Activated CD4-positive, alpha-beta T cell treated with anti-CD3 and anti-CD28 coated beads, Interleukin-2, Interleukin-6, amounts not matched to agents 100 ng/mL and 50 ng/mL, durations not matched to agents 16 hours and 8 hours (primary cell): ENCODE results near the gene HDAC4.

Experiments used
- DNase-seq: peaks from one replicate; pipeline ENCODE4 v3.0.0-alpha.2; 2020

Gene HDAC4

DNA sequence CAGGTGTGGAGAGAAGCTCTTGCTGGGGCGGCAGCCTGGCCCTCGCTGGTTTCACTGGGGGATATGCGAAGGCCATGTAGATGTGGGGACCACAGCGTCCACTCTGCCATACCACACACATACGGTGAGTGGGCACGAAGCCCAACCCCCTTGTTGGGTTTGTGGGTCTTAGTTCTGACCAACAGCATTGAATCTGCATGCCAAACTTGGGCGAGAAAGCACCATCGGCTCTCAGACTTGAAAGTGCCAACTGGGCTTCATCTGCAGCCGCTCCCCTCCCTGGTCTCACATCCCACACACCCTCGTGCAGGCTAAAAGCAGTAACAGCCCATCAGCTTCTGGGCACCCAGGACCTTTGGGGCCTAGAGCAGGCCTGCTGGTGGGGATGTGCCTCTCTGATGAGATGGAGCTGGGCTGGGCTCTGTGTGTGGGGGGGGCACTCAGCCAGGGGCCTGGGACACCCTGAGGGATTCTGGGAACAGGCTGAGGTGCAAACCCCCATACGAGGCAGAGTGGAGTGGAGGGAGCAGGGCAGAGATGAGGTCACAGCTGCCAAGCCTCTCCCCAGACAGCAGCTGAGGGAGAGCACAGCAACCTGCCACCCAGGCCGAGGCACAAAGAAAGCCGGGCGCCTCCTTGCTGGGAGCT, 288.6 kb downstream of the HDAC4 start:
- no peak for DNase-seq

DNA sequence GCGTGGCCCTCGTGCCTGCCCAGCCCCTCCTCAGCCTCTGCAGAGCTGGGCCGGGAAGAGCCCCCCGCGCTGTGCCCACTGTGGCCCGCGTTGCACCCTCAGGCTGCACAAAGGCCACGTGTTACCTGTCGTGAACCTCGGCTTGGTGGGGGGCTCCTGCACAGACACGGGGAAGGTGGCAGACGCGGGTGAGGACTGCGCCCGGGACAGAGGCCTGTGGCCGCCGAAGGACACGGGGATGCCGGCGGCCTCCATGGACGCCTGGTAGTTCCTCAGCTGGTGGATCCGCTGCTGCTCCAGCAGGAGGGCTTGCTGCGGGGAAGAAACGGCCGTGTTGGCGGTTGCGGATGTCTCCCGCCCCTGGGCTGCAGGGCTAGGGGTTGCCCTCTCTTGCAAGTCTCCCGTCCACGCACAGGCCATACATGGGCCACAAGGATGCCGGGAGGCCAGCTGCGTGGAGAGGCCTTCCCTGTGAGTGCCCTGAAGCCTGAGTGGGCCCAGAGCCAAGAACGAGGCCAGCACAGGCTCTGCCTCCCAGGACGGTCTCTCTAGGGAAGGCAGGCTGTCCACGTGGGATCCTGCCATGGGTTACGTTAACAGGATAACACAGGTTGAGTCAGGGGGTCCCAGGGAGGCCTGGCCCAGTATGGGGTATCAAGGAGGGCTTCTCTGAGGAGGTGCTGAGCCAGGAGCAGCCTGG, 289.3 kb downstream of the HDAC4 start:
- no peak for DNase-seq

DNA sequence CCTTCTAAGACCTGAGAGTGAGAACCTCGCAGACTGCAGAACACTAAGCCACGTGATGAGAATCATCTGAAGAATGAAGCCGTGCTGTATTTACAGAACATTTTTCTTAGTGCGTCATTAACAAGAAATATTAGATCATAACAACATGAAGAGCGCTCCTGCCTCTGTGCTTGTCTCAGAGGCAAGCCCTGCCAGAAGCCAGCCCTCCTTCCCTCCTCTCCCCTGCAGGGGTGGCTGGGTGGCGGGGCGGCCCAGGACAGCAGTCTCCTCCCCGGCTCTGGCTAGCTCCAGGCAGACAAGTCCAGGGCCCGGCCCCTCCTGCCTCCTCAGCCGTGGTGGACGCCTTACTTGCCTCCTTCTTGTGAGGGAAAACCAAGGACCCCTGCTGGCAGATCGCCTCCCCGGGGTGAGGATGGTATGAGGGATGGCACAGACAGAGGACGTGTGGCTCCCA, 290.2 kb downstream of the HDAC4 start:
- no peak for DNase-seq

DNA sequence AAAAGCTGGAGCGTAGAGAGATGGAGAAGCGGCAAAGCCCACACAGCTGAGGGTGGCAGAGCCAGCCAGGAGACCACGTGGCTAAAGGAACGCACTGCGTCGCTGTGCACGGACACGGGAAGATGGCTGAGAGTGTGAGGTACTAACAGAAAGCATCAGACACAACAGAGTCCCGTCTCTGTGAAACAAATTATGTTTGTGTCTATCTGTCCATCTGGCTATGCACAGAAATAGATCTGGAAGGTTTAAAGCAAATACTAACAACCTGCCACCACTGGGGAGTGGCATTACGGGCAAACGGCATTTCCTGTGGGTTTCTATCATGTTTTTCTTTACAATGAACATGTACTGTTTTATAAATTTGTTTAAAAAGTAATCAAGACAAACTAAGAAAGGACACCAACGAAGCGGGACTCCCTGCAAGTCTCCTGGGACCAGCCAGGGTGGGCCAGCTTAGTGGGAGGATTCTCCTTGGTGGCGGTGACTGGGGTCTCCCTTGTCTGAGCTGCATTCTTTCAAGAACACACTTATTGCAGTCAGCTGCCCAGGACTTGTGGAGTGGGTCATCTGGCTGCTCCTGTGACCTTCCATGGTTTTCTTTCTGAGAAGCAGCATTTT, 290.8 kb downstream of the HDAC4 start:
- no peak for DNase-seq

DNA sequence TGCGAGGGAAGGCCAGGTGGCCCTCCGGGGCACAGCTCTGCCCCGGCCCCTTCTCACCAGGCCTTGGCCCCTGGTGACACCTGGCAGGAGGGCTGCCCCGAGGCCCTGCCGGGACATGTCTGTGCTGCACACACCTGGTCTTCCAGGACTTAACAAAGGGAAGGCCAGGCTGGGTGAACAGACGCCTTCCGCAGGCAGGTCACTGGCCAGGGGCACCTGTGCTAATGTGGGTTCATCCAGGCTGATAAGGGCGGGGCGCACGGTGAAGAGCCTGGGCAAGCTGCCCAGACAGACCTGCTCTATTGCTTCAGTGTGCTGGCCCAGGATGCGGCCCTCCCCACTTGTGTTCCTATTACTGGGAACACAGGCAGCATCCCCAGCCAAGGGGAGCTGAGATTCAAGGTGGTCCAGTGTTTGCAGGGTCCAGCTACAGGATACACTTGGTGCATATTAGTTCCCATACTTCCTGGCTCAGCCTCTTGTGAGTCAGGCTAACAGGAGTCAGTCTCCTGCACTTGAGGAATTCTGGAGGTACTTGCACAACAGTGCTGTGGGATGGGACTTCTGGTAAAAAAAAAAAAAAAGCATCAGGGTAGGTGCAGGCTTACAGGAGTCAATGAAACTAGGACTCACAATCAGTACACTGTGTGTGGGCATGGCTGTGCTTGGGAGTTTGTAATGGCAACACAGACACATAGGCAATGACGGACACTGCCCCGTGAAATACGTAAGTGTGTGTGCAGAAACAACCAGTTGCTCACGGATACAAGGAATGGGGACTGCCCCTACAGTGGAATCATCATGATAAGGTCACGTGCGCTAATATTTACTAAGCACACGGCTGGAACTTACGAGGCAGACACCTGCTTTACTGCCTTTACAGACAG, 291.5 kb downstream of the HDAC4 start:
- DNase-seq, result no peak

DNA sequence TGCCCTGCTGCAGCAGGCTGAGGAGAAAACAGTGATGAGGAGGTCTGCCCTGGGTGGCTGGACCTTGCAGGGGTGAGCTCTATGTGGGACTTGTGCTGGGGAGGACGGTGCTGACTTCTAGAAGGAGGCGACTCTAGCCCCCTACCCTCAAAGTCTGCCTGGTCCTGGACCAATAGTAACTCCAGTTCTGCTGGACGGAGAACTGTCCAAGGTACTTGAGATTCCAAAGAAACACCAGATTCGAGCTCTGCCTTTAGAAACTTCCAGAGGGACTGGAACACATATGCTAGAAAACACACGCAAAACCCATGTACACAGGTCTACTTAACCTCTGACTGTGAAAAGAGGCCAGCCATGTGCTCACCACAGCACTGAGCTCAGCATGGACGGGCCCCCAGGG, 292.4 kb downstream of the HDAC4 start:
- DNase-seq, result no peak

DNA sequence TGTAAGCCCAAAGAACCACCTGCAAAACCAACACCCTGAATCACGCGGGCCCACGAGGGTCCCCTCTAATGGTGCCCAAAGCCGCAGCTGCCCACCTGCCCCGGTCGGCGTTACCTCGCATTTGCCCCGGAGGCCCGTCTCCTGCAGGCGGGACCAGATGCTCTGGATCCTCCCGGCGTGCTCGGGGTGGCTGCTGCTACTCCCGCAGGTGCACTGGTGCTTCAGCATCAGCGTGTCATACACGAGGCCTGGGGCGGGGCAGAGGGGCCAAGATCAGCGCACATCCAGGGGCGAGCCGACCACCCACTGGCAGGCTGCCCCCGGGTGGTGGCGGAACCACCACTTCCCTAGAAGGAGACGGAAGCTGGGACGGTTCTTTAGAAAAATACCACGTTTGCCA, 292.9 kb downstream of the HDAC4 start:
- DNase-seq, result no peak

DNA sequence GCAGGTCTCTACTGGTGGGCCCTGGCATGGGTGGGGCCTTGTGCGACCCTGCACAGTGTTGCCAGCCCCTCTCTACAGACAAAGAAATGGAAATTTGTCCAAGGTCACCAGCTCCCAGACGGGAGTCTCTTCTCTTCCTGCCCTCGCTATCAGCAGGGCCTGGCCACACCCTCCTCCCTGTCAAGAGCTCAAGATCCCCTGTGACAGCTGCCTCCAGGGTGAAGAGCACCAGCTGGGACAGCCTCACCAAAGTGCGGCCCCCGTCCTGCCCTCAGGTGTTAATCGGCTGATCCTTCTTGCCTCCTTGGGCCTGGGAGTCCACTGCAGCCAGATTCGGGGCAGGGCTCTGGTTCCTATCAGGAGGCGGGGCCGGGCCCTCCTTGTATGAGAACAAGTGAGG, 293.9 kb downstream of the HDAC4 start:
- DNase-seq, result no peak

DNA sequence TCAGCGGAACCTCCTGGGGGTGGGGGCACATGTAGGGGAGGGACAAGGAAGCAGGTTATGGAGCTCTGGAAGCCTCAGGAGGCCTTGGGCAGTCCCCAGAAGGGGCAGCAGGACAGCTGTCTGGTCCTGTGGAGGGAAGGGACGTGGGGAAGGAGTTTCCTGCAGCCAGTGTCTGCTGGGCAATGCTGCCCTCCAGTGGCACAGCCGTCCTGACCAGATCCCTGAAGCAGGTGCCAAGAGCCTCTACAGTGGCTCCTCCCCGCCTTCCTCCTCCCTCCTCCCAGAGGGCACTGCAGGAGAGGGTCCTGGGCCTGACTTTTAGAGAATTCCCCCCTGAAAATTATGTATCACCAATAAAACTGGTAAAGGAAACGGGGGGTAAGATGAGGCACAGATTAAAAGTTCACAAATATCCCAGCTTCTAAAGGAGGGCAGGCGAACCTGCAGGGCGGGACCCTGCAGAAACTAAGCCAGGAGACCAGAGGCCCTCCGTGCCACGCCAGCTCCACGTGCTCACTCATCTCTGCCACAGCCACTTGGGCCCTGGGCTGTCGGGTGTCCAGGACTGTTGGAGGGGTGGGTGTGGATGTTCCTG, 294.4 kb downstream of the HDAC4 start:
- peak; percentile 50 for DNase-seq

DNA sequence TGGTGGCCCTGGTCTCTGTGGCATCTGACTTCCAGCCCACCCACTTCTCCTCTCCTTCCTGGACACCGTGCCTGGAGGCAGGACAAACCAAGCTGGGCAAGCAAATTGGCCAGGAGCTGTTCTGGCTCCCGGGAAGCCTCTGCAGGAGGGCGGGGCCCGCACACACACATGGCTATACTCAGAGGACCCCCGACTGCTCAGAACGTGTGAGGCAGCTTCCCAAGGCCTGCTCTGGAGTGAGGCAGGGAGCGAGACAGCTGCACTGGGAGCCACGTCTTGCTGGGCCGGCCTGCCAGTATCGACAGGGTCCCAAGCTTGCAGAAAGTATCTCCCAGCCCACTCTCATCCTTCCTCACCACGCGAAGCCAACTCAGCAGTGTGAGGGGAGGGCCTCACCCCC, 295.6 kb downstream of the HDAC4 start:
- DNase-seq, result no peak

DNA sequence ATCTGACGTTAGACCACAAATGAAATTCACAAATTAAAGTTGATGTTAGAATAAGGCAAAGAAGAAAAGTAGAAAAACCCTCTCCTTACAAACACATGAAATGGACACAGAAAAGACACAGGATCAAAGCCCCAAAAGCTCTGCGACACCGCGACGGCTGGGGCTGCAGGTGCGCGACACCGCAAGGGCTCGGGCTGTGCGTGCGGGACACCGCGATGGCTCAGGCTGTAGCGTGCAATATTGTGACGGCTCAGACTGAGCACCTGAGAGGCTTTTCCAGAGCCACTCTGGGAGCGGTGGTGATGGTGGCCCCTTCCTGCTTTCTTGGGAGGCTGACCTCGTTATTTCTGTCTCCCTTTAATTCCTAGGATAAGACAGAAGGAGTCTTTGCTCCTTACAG, 296.0 kb downstream of the HDAC4 start:
- no peak for DNase-seq

DNA sequence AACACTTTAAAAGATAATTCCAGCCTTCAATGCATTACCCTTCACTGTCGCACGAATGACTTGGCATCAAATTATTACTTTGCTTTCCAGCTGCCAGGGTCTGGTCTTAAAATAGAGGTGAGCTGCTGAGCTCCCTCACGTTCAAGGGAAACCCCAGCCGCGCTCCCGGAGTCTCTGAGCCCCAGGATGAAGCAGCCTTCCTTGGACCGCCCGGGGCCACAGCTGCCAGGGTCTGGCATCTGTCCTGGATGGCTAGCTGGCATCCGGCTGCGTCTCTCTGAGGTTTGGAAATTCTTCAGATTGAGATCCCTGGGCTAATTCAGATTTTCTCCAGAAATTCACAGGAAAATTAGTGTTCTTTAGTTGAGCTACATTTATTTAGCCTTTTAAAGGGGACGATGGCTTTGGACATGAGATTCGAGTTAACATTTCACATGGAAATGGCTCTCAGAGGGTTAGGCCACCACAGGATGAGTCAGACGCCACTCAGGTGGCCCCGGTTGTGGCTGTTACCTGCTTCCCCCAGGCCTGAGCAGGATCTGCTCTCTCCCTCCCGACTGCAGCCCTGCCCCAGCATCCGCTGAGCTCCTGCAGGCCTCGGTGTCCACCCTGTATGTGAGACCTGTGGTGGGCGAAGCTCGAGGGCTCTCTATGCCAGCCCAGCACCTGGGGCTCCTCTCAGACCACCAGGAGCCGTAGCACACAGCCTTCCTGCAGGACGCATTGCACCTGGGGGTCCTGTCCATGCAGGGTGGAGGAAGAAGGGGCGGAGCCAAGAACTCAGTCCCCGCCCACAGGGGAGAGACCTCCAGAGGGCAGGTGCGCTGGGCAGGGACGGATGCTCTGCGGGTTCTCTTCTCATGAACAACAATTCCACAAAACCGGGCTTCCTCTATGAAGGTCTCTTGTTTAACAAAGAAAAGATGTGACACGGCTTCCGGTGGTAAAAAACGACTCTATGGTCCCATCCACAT, 297.4 kb downstream of the HDAC4 start:
- no peak for DNase-seq

DNA sequence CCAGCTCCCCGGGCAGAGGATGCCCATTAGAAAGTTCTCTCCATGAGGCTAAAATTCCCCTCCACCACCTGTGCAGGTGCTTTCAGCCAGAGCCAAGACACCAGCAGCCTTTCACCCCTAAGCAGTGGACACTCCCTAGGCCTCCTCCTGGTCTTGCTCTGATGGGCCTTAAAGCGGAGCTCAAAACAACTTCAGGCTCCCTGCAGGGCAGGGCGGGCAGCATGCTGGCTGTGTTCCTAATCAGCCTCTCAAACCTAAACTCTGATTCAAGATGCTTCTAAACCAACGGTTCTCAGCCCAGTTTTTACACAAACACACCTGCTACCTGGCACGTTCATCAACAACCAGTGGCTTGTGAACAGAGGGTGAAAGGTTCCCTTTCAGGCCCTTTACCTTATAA, 298.6 kb downstream of the HDAC4 start:
- DNase-seq, result no peak

DNA sequence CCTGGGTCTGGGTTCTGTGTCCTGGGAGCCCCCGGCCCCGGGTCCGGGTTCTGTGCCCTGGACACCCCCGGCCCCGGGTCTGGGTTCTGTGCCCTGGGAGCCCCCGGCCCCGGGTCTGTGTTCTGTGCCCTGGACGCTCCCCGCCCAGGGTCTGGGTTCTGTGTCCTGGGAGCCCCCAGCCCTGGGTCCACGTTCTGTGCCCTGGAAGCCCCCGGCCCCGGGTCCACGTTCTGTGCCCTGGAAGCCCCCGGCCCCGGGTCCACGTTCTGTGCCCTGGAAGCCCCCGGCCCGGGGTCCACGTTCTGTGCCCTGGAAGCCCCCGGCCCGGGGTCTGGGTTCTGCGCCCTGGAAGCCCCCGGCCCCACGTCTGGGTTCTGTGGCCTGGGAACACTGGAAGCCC, 299.0 kb downstream of the HDAC4 start:
- DNase-seq, result no peak

DNA sequence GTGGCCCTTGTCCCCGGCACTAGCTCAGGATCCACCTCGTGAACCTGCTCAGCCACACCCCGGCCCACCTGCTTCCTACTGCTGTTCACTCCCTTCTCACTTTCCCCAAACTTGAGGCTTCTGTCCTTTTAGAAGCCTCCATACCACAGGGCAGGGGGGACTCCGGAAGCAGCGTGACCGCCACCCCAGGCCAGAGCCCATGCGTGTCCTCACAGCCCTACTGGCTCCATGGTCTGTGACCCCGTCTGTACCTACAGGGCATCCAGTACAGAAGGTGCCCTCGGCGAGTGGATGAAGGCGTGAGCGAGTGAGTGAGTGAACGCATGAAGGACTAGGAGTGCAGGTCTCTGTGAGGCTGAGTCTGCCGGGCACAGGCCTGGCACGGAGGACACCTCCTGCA, 299.7 kb downstream of the HDAC4 start:
- DNase-seq, result no peak

DNA sequence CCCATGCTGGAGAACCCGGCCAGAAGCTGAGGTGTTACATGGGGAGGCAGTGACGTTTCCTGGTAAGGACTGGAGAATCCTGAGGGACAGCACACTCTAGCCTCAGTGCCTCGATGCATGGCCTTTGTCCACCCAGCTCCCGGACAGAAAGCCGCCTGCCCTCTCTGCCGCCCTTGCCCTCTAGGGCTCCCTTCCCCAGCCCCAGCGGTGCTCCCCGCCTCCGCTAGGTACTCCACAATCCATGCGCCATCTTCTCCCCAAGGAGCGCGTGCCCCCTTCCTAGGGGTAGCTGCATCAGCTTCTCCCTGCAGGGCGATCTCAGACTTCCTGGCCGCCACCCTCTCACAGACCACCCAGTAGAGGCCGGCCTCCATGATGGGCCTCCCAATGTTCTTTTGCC, 301.3 kb downstream of the HDAC4 start:
- no peak for DNase-seq

DNA sequence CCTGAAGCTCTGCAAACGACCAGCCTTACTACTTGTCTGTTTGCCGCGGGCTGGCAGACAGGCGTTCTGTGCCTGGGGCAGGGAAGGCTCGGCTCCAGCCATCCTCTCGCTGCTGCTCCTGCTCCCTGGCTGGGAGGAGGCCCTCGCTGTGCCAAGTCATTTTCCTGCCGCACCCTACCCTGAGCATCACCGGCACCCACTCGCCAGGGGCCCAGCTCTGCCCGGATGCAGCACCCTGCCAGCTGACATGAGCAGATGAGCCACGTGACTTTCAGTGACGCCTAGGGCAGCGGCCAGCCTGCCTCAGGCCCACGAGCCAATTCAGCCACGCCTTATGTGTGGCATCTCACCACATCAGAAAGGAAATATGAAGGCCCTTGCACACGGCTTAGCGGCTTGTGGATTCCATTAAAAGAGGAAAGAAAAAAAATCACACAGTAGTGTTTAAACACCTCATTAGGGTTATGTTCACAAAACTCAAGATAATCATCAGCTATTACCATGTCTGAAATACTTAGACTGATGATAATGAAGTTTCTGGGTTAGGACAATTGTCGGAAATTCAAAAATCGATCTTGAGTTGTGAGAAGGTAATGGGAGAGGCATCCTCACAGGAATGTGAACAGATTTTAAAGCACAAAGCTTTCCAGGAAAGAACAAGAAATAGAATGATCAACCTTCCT, 302.4 kb downstream of the HDAC4 start:
- no peak for DNase-seq

DNA sequence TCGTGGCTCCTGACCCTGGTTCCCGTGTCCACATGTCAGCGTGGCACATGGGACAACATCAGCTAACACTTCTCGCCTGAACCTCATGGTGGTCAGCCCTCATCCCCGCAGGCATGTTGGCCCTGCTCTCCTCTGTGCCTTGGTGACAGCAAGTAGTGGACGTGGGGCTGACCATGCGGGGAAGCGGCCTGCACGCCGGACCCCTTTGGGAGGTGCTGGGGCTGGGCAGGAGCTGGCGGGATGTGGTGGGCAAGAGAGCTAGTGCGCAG, 303.5 kb downstream of the HDAC4 start:
- DNase-seq, result no peak

DNA sequence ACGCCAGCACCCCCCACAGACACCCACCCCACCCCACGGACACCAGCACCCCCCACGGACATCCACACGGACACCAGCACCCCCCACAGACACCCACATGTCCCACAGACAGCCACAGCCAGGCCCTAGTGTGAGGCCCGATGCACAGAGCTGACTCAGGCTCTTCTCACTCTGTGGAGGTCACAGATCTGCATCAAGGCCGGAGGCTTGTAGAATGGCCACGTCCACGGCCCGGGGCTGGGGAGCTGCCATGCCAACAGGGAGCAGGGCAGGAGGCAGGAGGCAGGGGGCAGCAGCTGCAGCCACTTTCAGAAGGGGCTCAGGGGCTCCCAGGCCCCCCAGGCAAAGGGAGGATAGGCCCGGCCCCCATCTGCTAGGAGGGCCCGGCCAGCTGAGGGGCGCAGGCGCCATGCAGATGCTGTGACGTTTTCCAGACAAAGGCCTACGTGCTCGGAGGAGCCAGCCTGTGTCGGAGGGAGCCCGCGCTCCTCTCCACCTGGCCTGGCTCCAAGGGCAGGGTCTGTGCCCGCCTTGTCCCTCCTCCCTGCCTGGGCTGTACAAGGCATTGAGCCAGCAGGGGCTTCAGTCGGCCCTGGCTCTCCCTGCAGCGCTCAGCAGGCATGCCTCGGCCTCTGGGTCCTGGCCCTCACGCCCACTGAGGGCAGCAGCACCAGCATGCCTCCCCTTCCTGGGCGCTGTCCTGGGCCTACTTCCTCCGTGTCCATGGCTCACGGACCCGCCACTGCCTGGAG, 304.0 kb downstream of the HDAC4 start:
- DNase-seq, result no peak

DNA sequence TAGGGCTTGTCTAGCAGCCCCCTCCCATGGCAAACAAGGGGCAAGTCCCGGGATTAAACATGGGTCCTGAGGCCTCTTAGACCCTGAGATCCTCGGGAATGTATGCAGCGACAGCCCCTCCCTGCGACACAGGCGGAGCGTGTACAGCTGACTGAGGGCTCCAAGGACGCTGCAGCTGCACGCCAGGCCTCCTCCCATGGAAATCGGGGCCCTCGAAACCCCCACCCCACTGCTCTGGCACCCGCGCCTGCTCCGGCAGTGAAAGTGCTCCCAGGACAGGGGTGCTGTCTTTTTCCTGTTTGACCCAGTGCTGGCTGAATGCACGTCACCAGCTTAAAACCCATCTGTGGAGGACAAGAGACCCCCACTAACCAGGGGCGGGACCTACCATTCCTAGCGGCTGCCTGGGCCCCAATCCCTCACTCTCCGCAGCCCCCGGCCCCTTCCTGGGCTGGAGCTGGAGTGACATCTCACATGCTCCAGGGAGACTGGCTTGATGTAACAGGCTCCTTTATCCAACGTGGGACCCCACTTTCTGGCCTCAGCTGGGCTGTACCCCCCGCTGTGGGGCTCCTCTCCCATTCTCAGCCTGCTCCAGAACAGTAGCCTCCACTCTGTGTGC, 305.2 kb downstream of the HDAC4 start:
- no peak for DNase-seq
